Lung microvascular endothelial cell (primary cell): Measurements from ENCODE around the gene IL32. TPM values are rescaled to one million over a fixed set of nuclear protein-coding genes. Genes with fewer than 3 reads are reported as not detected.

ENCODE experiments used
- DNase-seq, 2 donors: peaks; one replicate each; pipeline versions ENCODE4 v3.0.0 to v3.0.0-alpha.2; 2010; ENCODE audit warnings: low read depth in 2 of 2
- total RNA-seq: library from RNA; depleted of rRNA; stranded (reverse); fragments of >200 nt; gene quantifications from 2 replicates; pipeline ENCODE4 v1.2.1, GENCODE V29; 2014

IL32 gene
- total RNA-seq, 1 donor from 2014 or later = 26.2 TPM

GRCh38 chr16:3115003-3115402 is 49.6 kb downstream of the IL32 start:
- no peak for DNase-seq

DNA sequence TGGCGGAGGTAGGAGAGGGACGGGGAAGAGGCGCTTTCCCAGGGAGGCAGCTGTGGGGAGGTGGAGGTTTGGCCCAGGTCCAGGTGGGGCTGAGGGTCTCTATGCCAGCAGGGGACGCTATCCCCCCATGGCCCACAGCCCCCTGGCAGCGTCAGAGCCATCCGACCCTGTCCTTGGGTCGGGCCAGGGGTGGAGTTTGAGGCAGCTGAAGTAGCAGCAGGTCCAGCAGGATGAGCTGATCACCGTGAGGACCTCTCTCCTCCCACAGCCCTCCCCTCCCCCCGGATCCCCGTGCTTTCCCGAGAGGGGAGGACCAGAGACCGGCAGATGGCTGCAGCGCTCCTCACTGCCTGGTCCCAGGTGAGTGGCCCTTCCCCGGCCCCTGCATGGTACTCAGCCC is 50.1 kb downstream of the IL32 start:
- DNase-seq = no peak

GRCh38 chr16:3118204-3118790 is 52.9 kb downstream of the IL32 start:
- no peak for DNase-seq

GRCh38 chr16:3118846-3119245 is 53.4 kb downstream of the IL32 start:
- no peak for DNase-seq

Other genes with a start within 250 kb of the IL32 start
- gene PRSS21, start 248.4 kb upstream of the IL32 start, total RNA-seq = 0.40 and 2.2 TPM in 2 replicates
- gene ZG16B, start 235.3 kb upstream of the IL32 start, total RNA-seq = 0.65 TPM in 1 of 2 replicates, not detected in the other
- not detected in 2 replicates for gene PRSS22, start 207.5 kb upstream of the IL32 start, total RNA-seq
- 28.3 and 32.1 TPM in 2 replicates for gene FLYWCH2, start 182.4 kb upstream of the IL32 start, total RNA-seq
- 17.7 and 17.9 TPM in 2 replicates for gene FLYWCH1, start 153.7 kb upstream of the IL32 start, total RNA-seq
- gene KREMEN2, start 101.4 kb upstream of the IL32 start, total RNA-seq = not detected in 2 replicates
- 2.6 and 4.1 TPM in 2 replicates for gene PAQR4, start 96.3 kb upstream of the IL32 start, total RNA-seq
- 0.99 and 2.0 TPM in 2 replicates for gene PKMYT1, start 85.2 kb upstream of the IL32 start, total RNA-seq
- not detected in 2 replicates for gene CLDN9, start 52.7 kb upstream of the IL32 start, total RNA-seq
- not detected in 2 replicates for gene CLDN6, start 47.5 kb upstream of the IL32 start, total RNA-seq
- gene TNFRSF12A, start 45.3 kb upstream of the IL32 start, total RNA-seq = 44.2 and 54.8 TPM in 2 replicates
- gene HCFC1R1, start 41.7 kb upstream of the IL32 start, total RNA-seq = 4.6 and 6.1 TPM in 2 replicates
- gene THOC6, start 41.6 kb upstream of the IL32 start, total RNA-seq = 17.2 and 18.3 TPM in 2 replicates
- not detected in 2 replicates for gene BICDL2, start 28.7 kb upstream of the IL32 start, total RNA-seq
- under 0.01 TPM in 2 replicates for gene MMP25, start 19.1 kb upstream of the IL32 start, total RNA-seq
- under 0.01 TPM in 1 of 2 replicates, not detected in the other for gene ZSCAN10, start 33.7 kb downstream of the IL32 start, total RNA-seq
- gene ZNF205, start 46.9 kb downstream of the IL32 start, total RNA-seq = 12.3 and 12.6 TPM in 2 replicates
- 2.8 and 3.2 TPM in 2 replicates for gene ZNF213, start 69.4 kb downstream of the IL32 start, total RNA-seq
- not detected in 2 replicates for gene OR1F1, start 122.6 kb downstream of the IL32 start, total RNA-seq
- gene ZNF200, start 169.5 kb downstream of the IL32 start, total RNA-seq = 7.0 and 10.1 TPM in 2 replicates
- gene MEFV, start 191.0 kb downstream of the IL32 start, total RNA-seq = not detected in 2 replicates
- gene ZNF263, start 217.9 kb downstream of the IL32 start, total RNA-seq = 28.5 and 43.5 TPM in 2 replicates
- gene TIGD7, start 239.8 kb downstream of the IL32 start, total RNA-seq = 1.7 and 3.2 TPM in 2 replicates
- 9.6 and 13.3 TPM in 2 replicates for gene ZNF75A, start 239.9 kb downstream of the IL32 start, total RNA-seq